ENCODE results near the gene UBXN7. TPM values are rescaled to one million over a fixed set of nuclear protein-coding genes. Genes with fewer than 3 reads are reported as not detected.

The UBXN7 gene
- total RNA-seq, 4 donors from 2014 or later, result 21.7 to 48.6 (median 33.8) TPM

GRCh38 chr3:196339493-196340254 lies 92.6 kb downstream of the UBXN7 start:
- Histone ChIP-seq H3K27ac (no peak overlapping the region), H3K36me3 (no peaks in the 10 kb centered on the region), H3K9me3 (no peaks in the 10 kb centered on the region), H3K4me1 (no peaks in the 10 kb centered on the region), H3K27me3 (peaks cover 9% of the 10 kb centered on the region), H3K4me3 (no peak overlapping the region)
- no peak for TF ChIP-seq CTCF (IDR thresholded peaks at IDR 0.05)
- no peak for TF ChIP-seq POLR2A (IDR thresholded peaks at IDR 0.05)
- no peak for TF ChIP-seq EP300 (IDR thresholded peaks at IDR 0.05)
- no peak for TF ChIP-seq POLR2AphosphoS5 (IDR thresholded peaks at IDR 0.05)
- no peak for DNase-seq (ENCODE audit: low spot score in 2 of 2)
- 88% methylated on average over 21 of the region's 21 CpGs for WGBS

GRCh38 chr3:196339044-196339443 lies 93.2 kb downstream of the UBXN7 start:
- Histone ChIP-seq H3K9me3 (no peaks in the 10 kb centered on the region), H3K27ac (no peak overlapping the region), H3K4me3 (no peak overlapping the region), H3K27me3 (peaks cover 12% of the 10 kb centered on the region), H3K36me3 (no peaks in the 10 kb centered on the region), H3K4me1 (no peaks in the 10 kb centered on the region)
- DNase-seq (ENCODE audit: low spot score in 2 of 2), result no peak
- 85% methylated on average over 6 of the region's 6 CpGs for WGBS
- TF ChIP-seq POLR2AphosphoS5 (IDR thresholded peaks at IDR 0.05), result no peak
- no peak for TF ChIP-seq POLR2A (IDR thresholded peaks at IDR 0.05)
- no peak for TF ChIP-seq EP300 (IDR thresholded peaks at IDR 0.05)
- TF ChIP-seq CTCF (IDR thresholded peaks at IDR 0.05), result no peak

- H3K9me3 ChIP-seq, result no peaks in the 10 kb centered on the region
- 82% methylated on average over 17 of the region's 17 CpGs for whole genome bisulfite sequencing
- no peak for TF ChIP-seq POLR2AphosphoS5 (IDR thresholded peaks at IDR 0.05)
- no peak for TF ChIP-seq EP300 (IDR thresholded peaks at IDR 0.05)
- TF ChIP-seq POLR2A (IDR thresholded peaks at IDR 0.05), result no peak
- H3K36me3 ChIP-seq, result no peaks in the 10 kb centered on the region
- no peaks in the 10 kb centered on the region for H3K4me1 ChIP-seq
- H3K4me3 ChIP-seq, result no peak overlapping the region
- no peak for DNase-seq (ENCODE audit: low spot score in 2 of 2)
- no peak overlapping the region for H3K27ac ChIP-seq
- H3K27me3 ChIP-seq, result peaks cover 12% of the 10 kb centered on the region
Measured at GRCh38 chr3:196336319-196337145, 95.7 kb downstream of the UBXN7 start.

- H3K4me1 ChIP-seq, result no peaks in the 10 kb centered on the region
- peaks cover 12% of the 10 kb centered on the region for H3K27me3 ChIP-seq
Measured at GRCh38 chr3:196335503-196335948, 96.7 kb downstream of the UBXN7 start.

GRCh38 chr3:196334982-196335381 lies 97.2 kb downstream of the UBXN7 start:
- Histone ChIP-seq H3K9me3 (no peaks in the 10 kb centered on the region), H3K4me1 (no peaks in the 10 kb centered on the region), H3K4me3 (no peak overlapping the region), H3K36me3 (no peaks in the 10 kb centered on the region), H3K27me3 (peaks cover 12% of the 10 kb centered on the region), H3K27ac (no peak overlapping the region)
- WGBS, result no CpG with 5 or more reads among the region's 1 CpG
- TF ChIP-seq EP300 (IDR thresholded peaks at IDR 0.05) (no peak), POLR2A (IDR thresholded peaks at IDR 0.05) (no peak), POLR2AphosphoS5 (IDR thresholded peaks at IDR 0.05) (no peak), CTCF (IDR thresholded peaks at IDR 0.05) (no peak)
- no peak for DNase-seq (ENCODE audit: low spot score in 2 of 2)

More at GRCh38 chr3:196335503-196335948, 96.7 kb downstream of the UBXN7 start:
- Histone ChIP-seq H3K36me3 (no peaks in the 10 kb centered on the region), H3K4me3 (no peak overlapping the region), H3K9me3 (no peaks in the 10 kb centered on the region), H3K27ac (no peak overlapping the region)
- no peak for DNase-seq (ENCODE audit: low spot score in 2 of 2)
- no peak for TF ChIP-seq EP300 (IDR thresholded peaks at IDR 0.05)
- TF ChIP-seq CTCF (IDR thresholded peaks at IDR 0.05), result no peak
- no peak for TF ChIP-seq POLR2AphosphoS5 (IDR thresholded peaks at IDR 0.05)
- TF ChIP-seq POLR2A (IDR thresholded peaks at IDR 0.05), result no peak
- WGBS, result 26% methylated on average over 4 of the region's 12 CpGs

All from suprapubic skin (tissue), 4 donors.